SK-N-SH treated with all-trans-retinoic acid at 6 μM for 48 hours (cell line): Measurements from ENCODE around the gene YLPM1.

Source experiments
- ATAC-seq: fragments of 200-7000 bp; cut with Tn5 transposase; 3 replicates; pipeline ENCODE4 v1.9.1; 2020; ENCODE audit warnings: mild to moderate bottlenecking, moderate library complexity
- ARNTL ChIP-seq: fragments of 450-650 bp; formaldehyde crosslinking; IDR thresholded peaks from 2 replicates; pipeline ENCODE4 v1.5.0; 2020; ENCODE audit warnings: low read depth, mild to moderate bottlenecking, moderate library complexity, borderline replicate concordance
- BACH2 ChIP-seq: fragments of 250-450 bp; sonication (Bioruptor Pico); IDR thresholded peaks from 2 replicates; pipeline ENCODE4 v1.9.0; 2021; ENCODE audit warnings: mild to moderate bottlenecking, borderline replicate concordance
- CSDC2 ChIP-seq: fragments of 250-450 bp; sonication (Bioruptor Pico); IDR thresholded peaks from 2 replicates; pipeline ENCODE4 v1.5.0; 2020; ENCODE audit warnings: mild to moderate bottlenecking, moderate library complexity
- ESRRG ChIP-seq: fragments of 250-450 bp; sonication (Bioruptor Pico); IDR thresholded peaks from 2 replicates; pipeline ENCODE4 v1.6.1; 2021; ENCODE audit warnings: mild to moderate bottlenecking
- GLIS3 ChIP-seq: fragments of 250-450 bp; sonication (Bioruptor Pico); IDR thresholded peaks from 2 replicates; pipeline ENCODE4 v1.5.0; 2020; ENCODE audit warnings: mild to moderate bottlenecking, moderate library complexity
- ISL1 ChIP-seq: fragments of 250-450 bp; sonication (Bioruptor Pico); IDR thresholded peaks from 2 replicates; pipeline ENCODE4 v2.1.2; 2022; ENCODE audit warnings: mild to moderate bottlenecking, moderate library complexity
- OSR1 ChIP-seq: fragments of 250-450 bp; sonication (Bioruptor Pico); IDR thresholded peaks from 2 replicates; pipeline ENCODE4 v1.8.0; 2022; ENCODE audit warnings: moderate library complexity, mild to moderate bottlenecking, inconsistent platforms
- PPARA ChIP-seq: fragments of 250-450 bp; sonication (Bioruptor Pico); IDR thresholded peaks from 2 replicates; pipeline ENCODE4 v1.5.0; 2020; ENCODE audit warnings: mild to moderate bottlenecking, borderline replicate concordance
- RARB ChIP-seq: fragments of 250-450 bp; sonication (Bioruptor Pico); IDR thresholded peaks from 2 replicates; pipeline ENCODE4 v1.8.0; 2021; ENCODE audit warnings: mild to moderate bottlenecking, moderate library complexity
- SNAI2 ChIP-seq: fragments of 250-450 bp; sonication (Bioruptor Pico); IDR thresholded peaks from 2 replicates; pipeline ENCODE4 v1.5.0; 2020; ENCODE audit warnings: mild to moderate bottlenecking, moderate library complexity
- TCF4 ChIP-seq: fragments of 250-450 bp; sonication (Bioruptor Pico); IDR thresholded peaks from 2 replicates; pipeline ENCODE4 v1.8.0; 2021; ENCODE audit warnings: mild to moderate bottlenecking, moderate library complexity, borderline replicate concordance
- TOX ChIP-seq: fragments of 250-450 bp; sonication (Bioruptor Pico); IDR thresholded peaks from 2 replicates; pipeline ENCODE4 v1.8.0; 2021; ENCODE audit warnings: mild to moderate bottlenecking, moderate library complexity, borderline replicate concordance
- ZC3H10 ChIP-seq: fragments of 250-450 bp; sonication (Bioruptor Pico); IDR thresholded peaks from 2 replicates; pipeline ENCODE4 v1.5.1; 2021; ENCODE audit warnings: mild to moderate bottlenecking, moderate library complexity
- ZFP3 ChIP-seq: fragments of 250-450 bp; sonication (Bioruptor Pico); IDR thresholded peaks from 2 replicates; pipeline ENCODE4 v1.5.0; 2020; ENCODE audit warnings: mild to moderate bottlenecking, moderate library complexity
- ZFP30 ChIP-seq: fragments of 450-650 bp; formaldehyde crosslinking; IDR thresholded peaks from 2 replicates; pipeline ENCODE4 v1.5.0; 2022; ENCODE audit warnings: mild to moderate bottlenecking, moderate library complexity
- ZNF565 ChIP-seq: fragments of 450-650 bp; formaldehyde crosslinking; conservative IDR thresholded peaks from 2 replicates; pipeline ENCODE4 v1.5.0; 2020; ENCODE audit warnings: low read depth, mild to moderate bottlenecking, moderate library complexity
- ZNF70 ChIP-seq: fragments of 450-650 bp; formaldehyde crosslinking; IDR thresholded peaks from 2 replicates; pipeline ENCODE4 v1.5.0; 2020; ENCODE audit warnings: mild to moderate bottlenecking, moderate library complexity
- ZNF8 ChIP-seq: fragments of 450-650 bp; formaldehyde crosslinking; IDR thresholded peaks from 2 replicates; pipeline ENCODE4 v1.5.0; 2020; ENCODE audit warnings: mild to moderate bottlenecking, moderate library complexity
- TF ChIP-seq, protein P1 (sequence below): fragments of 250-450 bp; sonication (Bioruptor Pico); IDR thresholded peaks from 2 replicates; pipeline ENCODE4 v1.5.0; 2020; ENCODE audit warnings: mild to moderate bottlenecking, moderate library complexity
- TF ChIP-seq, protein P2 (sequence below): fragments of 250-450 bp; sonication (Bioruptor Pico); IDR thresholded peaks from 2 replicates; pipeline ENCODE4 v1.8.0; 2020; ENCODE audit warnings: mild to moderate bottlenecking, moderate library complexity, borderline replicate concordance
- TF ChIP-seq, protein P3 (sequence below): fragments of 250-450 bp; sonication (Bioruptor Pico); IDR thresholded peaks from 2 replicates; pipeline ENCODE4 v1.5.1; 2020; ENCODE audit warnings: low read depth, mild to moderate bottlenecking, moderate library complexity
- TF ChIP-seq, protein P4 (sequence below): fragments of 250-450 bp; sonication (Bioruptor Pico); IDR thresholded peaks from 2 replicates; pipeline ENCODE4 v1.5.1; 2021; ENCODE audit warnings: mild to moderate bottlenecking, moderate library complexity
- TF ChIP-seq, protein P5 (sequence below): fragments of 250-450 bp; sonication (Bioruptor Pico); IDR thresholded peaks from 2 replicates; pipeline ENCODE4 v1.8.0; 2021; ENCODE audit warnings: low read depth, mild to moderate bottlenecking, moderate library complexity, borderline replicate concordance

The YLPM1 gene

DNA sequence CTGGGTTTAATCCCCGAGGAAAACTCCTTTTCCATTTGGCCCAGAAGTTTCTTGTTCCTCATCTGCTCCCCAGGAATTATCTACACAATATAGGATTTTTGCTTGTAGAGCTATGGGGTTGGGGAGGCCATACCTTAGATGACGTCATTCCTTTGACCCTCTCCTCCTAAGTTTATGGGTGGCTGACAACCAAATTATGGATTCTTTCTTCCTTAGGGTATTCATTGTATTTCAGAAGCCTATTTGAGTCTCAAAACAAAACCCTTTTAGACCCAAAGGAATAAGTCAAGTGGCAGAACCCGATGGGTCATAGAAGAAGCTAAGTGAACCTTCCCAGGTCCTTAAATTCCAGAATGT lies 98.6 kb downstream of the YLPM1 start (continued):
- TF ChIP-seq, protein P1, sequence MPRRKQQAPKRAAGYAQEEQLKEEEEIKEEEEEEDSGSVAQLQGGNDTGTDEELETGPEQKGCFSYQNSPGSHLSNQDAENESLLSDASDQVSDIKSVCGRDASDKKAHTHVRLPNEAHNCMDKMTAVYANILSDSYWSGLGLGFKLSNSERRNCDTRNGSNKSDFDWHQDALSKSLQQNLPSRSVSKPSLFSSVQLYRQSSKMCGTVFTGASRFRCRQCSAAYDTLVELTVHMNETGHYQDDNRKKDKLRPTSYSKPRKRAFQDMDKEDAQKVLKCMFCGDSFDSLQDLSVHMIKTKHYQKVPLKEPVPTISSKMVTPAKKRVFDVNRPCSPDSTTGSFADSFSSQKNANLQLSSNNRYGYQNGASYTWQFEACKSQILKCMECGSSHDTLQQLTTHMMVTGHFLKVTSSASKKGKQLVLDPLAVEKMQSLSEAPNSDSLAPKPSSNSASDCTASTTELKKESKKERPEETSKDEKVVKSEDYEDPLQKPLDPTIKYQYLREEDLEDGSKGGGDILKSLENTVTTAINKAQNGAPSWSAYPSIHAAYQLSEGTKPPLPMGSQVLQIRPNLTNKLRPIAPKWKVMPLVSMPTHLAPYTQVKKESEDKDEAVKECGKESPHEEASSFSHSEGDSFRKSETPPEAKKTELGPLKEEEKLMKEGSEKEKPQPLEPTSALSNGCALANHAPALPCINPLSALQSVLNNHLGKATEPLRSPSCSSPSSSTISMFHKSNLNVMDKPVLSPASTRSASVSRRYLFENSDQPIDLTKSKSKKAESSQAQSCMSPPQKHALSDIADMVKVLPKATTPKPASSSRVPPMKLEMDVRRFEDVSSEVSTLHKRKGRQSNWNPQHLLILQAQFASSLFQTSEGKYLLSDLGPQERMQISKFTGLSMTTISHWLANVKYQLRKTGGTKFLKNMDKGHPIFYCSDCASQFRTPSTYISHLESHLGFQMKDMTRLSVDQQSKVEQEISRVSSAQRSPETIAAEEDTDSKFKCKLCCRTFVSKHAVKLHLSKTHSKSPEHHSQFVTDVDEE (CRISPR knock-in tag) = no peak
- TF ChIP-seq ISL1 (CRISPR knock-in tag) (no peak), BACH2 (CRISPR knock-in tag) (no peak), TCF4 (no peak), ZFP30 (CRISPR knock-in tag) (no peak), CSDC2 (CRISPR knock-in tag) (no peak)

DNA sequence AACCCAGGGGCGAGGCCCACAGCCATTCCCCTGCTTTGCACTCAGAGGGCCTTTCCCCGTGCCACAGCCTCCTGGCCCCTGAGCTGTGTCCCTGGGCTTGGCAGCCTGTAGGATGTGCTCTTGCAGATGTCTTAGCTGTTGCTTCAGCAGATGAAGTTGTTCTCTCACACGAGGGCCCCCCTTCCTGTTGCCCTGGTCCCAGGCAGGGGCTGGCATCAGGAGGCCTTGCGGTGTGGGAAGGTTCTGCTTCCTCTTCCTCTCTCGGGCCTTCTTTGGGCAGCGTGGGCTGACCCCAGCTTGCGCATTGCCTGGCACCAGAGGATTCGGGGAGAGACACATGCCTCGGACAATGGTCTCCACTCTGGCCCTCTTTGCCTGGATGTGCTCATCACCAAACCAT lies 100.2 kb downstream of the YLPM1 start:
- ATAC-seq = no peak
- TF ChIP-seq TOX (no peak), ZFP30 (CRISPR knock-in tag) (no peak), ZNF565 (CRISPR knock-in tag) (no peak), ZC3H10 (CRISPR knock-in tag) (no peak), PPARA (CRISPR knock-in tag) (no peak), ESRRG (no peak), ZNF8 (no peak), GLIS3 (CRISPR knock-in tag) (no peak), ZFP3 (CRISPR knock-in tag) (no peak), SNAI2 (CRISPR knock-in tag) (no peak), ARNTL (CRISPR knock-in tag) (no peak), OSR1 (CRISPR knock-in tag) (no peak), TCF4 (no peak), RARB (no peak), CSDC2 (CRISPR knock-in tag) (no peak), ZNF70 (CRISPR knock-in tag) (no peak)
- TF ChIP-seq, protein P2, sequence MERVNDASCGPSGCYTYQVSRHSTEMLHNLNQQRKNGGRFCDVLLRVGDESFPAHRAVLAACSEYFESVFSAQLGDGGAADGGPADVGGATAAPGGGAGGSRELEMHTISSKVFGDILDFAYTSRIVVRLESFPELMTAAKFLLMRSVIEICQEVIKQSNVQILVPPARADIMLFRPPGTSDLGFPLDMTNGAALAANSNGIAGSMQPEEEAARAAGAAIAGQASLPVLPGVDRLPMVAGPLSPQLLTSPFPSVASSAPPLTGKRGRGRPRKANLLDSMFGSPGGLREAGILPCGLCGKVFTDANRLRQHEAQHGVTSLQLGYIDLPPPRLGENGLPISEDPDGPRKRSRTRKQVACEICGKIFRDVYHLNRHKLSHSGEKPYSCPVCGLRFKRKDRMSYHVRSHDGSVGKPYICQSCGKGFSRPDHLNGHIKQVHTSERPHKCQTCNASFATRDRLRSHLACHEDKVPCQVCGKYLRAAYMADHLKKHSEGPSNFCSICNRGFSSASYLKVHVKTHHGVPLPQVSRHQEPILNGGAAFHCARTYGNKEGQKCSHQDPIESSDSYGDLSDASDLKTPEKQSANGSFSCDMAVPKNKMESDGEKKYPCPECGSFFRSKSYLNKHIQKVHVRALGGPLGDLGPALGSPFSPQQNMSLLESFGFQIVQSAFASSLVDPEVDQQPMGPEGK (CRISPR knock-in tag) = no peak
- TF ChIP-seq, protein P3, sequence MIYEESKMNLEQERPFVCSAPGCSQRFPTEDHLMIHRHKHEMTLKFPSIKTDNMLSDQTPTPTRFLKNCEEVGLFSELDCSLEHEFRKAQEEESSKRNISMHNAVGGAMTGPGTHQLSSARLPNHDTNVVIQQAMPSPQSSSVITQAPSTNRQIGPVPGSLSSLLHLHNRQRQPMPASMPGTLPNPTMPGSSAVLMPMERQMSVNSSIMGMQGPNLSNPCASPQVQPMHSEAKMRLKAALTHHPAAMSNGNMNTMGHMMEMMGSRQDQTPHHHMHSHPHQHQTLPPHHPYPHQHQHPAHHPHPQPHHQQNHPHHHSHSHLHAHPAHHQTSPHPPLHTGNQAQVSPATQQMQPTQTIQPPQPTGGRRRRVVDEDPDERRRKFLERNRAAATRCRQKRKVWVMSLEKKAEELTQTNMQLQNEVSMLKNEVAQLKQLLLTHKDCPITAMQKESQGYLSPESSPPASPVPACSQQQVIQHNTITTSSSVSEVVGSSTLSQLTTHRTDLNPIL (CRISPR knock-in tag) = no peak
- TF ChIP-seq, protein P4, sequence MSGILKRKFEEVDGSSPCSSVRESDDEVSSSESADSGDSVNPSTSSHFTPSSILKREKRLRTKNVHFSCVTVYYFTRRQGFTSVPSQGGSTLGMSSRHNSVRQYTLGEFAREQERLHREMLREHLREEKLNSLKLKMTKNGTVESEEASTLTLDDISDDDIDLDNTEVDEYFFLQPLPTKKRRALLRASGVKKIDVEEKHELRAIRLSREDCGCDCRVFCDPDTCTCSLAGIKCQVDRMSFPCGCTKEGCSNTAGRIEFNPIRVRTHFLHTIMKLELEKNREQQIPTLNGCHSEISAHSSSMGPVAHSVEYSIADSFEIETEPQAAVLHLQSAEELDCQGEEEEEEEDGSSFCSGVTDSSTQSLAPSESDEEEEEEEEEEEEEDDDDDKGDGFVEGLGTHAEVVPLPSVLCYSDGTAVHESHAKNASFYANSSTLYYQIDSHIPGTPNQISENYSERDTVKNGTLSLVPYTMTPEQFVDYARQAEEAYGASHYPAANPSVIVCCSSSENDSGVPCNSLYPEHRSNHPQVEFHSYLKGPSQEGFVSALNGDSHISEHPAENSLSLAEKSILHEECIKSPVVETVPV = no peak

DNA sequence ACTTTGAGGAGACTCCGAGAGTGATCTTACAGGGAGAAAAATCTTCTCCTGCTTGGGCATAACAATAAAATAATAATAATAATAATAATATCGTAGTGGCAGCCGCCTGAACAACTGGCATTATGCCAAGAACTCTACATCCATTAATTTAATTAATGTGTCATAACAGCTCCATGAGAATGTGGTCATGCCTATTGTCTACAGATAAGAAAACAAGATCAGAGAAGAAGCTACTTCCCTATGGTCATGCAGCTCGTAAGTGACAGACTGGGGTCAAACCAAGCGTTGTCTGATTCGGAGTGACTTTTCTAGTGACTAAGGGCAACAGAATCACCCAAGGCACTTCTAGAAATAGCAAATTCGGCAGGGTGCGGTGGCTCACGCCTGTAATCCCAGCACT lies 101.1 kb downstream of the YLPM1 start:
- TF ChIP-seq, protein P3 (CRISPR knock-in tag) = no peak
- no peak for TF ChIP-seq ZFP3 (CRISPR knock-in tag)
- no peak for TF ChIP-seq ZNF70 (CRISPR knock-in tag)
- TF ChIP-seq, protein P5, sequence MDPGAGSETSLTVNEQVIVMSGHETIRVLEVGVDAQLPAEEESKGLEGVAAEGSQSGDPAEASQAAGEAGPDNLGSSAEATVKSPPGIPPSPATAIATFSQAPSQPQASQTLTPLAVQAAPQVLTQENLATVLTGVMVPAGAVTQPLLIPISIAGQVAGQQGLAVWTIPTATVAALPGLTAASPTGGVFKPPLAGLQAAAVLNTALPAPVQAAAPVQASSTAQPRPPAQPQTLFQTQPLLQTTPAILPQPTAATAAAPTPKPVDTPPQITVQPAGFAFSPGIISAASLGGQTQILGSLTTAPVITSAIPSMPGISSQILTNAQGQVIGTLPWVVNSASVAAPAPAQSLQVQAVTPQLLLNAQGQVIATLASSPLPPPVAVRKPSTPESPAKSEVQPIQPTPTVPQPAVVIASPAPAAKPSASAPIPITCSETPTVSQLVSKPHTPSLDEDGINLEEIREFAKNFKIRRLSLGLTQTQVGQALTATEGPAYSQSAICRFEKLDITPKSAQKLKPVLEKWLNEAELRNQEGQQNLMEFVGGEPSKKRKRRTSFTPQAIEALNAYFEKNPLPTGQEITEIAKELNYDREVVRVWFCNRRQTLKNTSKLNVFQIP (CRISPR knock-in tag) = no peak
- TF ChIP-seq ZNF8 = no peak
- no peak for TF ChIP-seq SNAI2 (CRISPR knock-in tag)
- TF ChIP-seq, protein P4 = no peak
- ATAC-seq = no peak
